GM21723 (cell line): Measurements from ENCODE around the gene DHRS12.

Source experiments
- ATAC-seq: cut with Tn5 transposase; IDR thresholded peaks from one replicate; pipeline ENCODE4 v1.9.1; 2021; ENCODE audit warnings: mild to moderate bottlenecking, moderate library complexity; ENCODE audit not compliant: unreplicated experiment

DHRS12 gene

GRCh38 chr13:51784097-51784496 is 19.9 kb downstream of the DHRS12 start:
- no peak for ATAC-seq

GRCh38 chr13:51783428-51784094 is 20.4 kb downstream of the DHRS12 start:
- no peak for ATAC-seq

- ATAC-seq = no peak
Measured at GRCh38 chr13:51782026-51782710, 21.8 kb downstream of the DHRS12 start.

GRCh38 chr13:51781246-51782022 is 22.5 kb downstream of the DHRS12 start:
- no peak for ATAC-seq

GRCh38 chr13:51780099-51780498 is 23.9 kb downstream of the DHRS12 start:
- ATAC-seq = no peak

GRCh38 chr13:51778392-51778791 is 25.6 kb downstream of the DHRS12 start:
- ATAC-seq = no peak

GRCh38 chr13:51777921-51778320 is 26.0 kb downstream of the DHRS12 start:
- no peak for ATAC-seq

- ATAC-seq = no peak
Measured at GRCh38 chr13:51776179-51776578, 27.8 kb downstream of the DHRS12 start.

- no peak for ATAC-seq
Measured at GRCh38 chr13:51773515-51773914, 30.4 kb downstream of the DHRS12 start.

GRCh38 chr13:51772781-51773180 is 31.2 kb downstream of the DHRS12 start:
- no peak for ATAC-seq

- ATAC-seq = no peak
Measured at GRCh38 chr13:51772105-51772455, 31.9 kb downstream of the DHRS12 start.

- ATAC-seq = no peak
Measured at GRCh38 chr13:51771418-51772104, 32.4 kb downstream of the DHRS12 start.

GRCh38 chr13:51770681-51771417 is 33.1 kb downstream of the DHRS12 start:
- no peak for ATAC-seq

- ATAC-seq = no peak
Measured at GRCh38 chr13:51770160-51770559, 33.8 kb downstream of the DHRS12 start.

- ATAC-seq = no peak
Measured at GRCh38 chr13:51769455-51770127, 34.4 kb downstream of the DHRS12 start.

- ATAC-seq = no peak
Measured at GRCh38 chr13:51768976-51769375, 35.0 kb downstream of the DHRS12 start.

- ATAC-seq = no peak
Measured at GRCh38 chr13:51768378-51768921, 35.5 kb downstream of the DHRS12 start.

GRCh38 chr13:51767100-51767499 is 36.9 kb downstream of the DHRS12 start:
- ATAC-seq = no peak

- no peak for ATAC-seq
Measured at GRCh38 chr13:51765142-51765515, 38.8 kb downstream of the DHRS12 start.
